ENCODE results near the gene PURA.

GRCh38 chr5:140157032-140157781, 43.3 kb downstream of the PURA start:
- no peak for TF ChIP-seq POLR2AphosphoS5 (IDR thresholded peaks at IDR 0.05; ENCODE audit: low read depth, low read length)
- TF ChIP-seq PAX5 (IDR thresholded peaks at IDR 0.05; ENCODE audit: insufficient read depth, low read length, severe bottlenecking): no peak
- TF ChIP-seq POLR2A (IDR thresholded peaks at IDR 0.05; ENCODE audit: low read depth, low read length): no peak
- no peak for TF ChIP-seq TAF1 (IDR thresholded peaks at IDR 0.05; ENCODE audit: low read depth, low read length)
- TF ChIP-seq SPI1 (IDR thresholded peaks at IDR 0.05; ENCODE audit: low read depth, low read length): peak; percentile 32; the same call in 1 of the 2 replicates
